HepG2 (cell line): Measurements from ENCODE around the gene HES7. TPM values are rescaled to one million over a fixed set of nuclear protein-coding genes. Genes with fewer than 3 reads are reported as not detected.

Source experiments
- CREB1 ChIP-seq, 2 experiments: fragments of 450-650 bp in 1 of 2; IDR thresholded peaks; 2 replicates each; pipeline ENCODE4 v1.6.1; 2016 to 2017; ENCODE audit warnings: control low read depth in 1 of 2, mild to moderate bottlenecking in 1 of 2, missing compliant biosample characterization in 1 of 2, missing genetic modification characterization in 1 of 2
- DBP ChIP-seq: sonication (generic); formaldehyde crosslinking; IDR thresholded peaks from 2 replicates; pipeline ENCODE4 v1.4.0; 2020; ENCODE audit warnings: missing genetic modification reagents; ENCODE audit errors: not compliant biosample characterization
- GABPB1 ChIP-seq: IDR thresholded peaks from 2 replicates; pipeline ENCODE4 v1.6.1; 2016; ENCODE audit warnings: mild to moderate bottlenecking, missing genetic modification reagents, moderate library complexity, missing compliant biosample characterization
- GATAD2A ChIP-seq: IDR thresholded peaks from 2 replicates; pipeline ENCODE4 v1.6.1; 2016
- HMGXB4 ChIP-seq, 2 experiments: sonication (generic) in 1 of 2; formaldehyde crosslinking in 1 of 2; IDR thresholded peaks; 2 replicates each; pipeline versions ENCODE4 v1.4.0 to v1.6.1; 2018 to 2020; ENCODE audit warnings: missing genetic modification reagents in 2 of 2, borderline replicate concordance in 1 of 2, low read depth in 1 of 2, mild to moderate bottlenecking in 1 of 2, missing biosample characterization in 1 of 2
- HNF4A ChIP-seq: sonication (generic); formaldehyde crosslinking; IDR thresholded peaks from 2 replicates; pipeline ENCODE4 v1.4.0; 2020; ENCODE audit warnings: missing genetic modification reagents
- HNRNPLL ChIP-seq: fragments of 200-400 bp; formaldehyde crosslinking; IDR thresholded peaks from 2 replicates; pipeline ENCODE4 v1.6.1; 2017; ENCODE audit warnings: mild to moderate bottlenecking, low read depth, low read length; ENCODE audit not compliant: poor library complexity, severe bottlenecking
- NFYC ChIP-seq: IDR thresholded peaks from 2 replicates; pipeline ENCODE4 v1.6.1; 2016; ENCODE audit warnings: missing genetic modification reagents, missing compliant biosample characterization
- NR2F1 ChIP-seq, 2 experiments: fragments of 450-650 bp in 1 of 2; formaldehyde crosslinking in 1 of 2; IDR thresholded peaks; 2 replicates each; pipeline versions ENCODE4 v1.5.0 to v1.6.1; 2016 to 2020; ENCODE audit warnings: mild to moderate bottlenecking in 1 of 2, missing compliant biosample characterization in 1 of 2, missing genetic modification reagents in 1 of 2, moderate library complexity in 1 of 2
- POLR2A ChIP-seq, 2 experiments: IDR thresholded peaks; 2 replicates each; pipeline ENCODE4 v1.6.1; 2011; ENCODE audit warnings: low read depth in 2 of 2, low read length in 2 of 2, mild to moderate bottlenecking in 1 of 2, moderate library complexity in 1 of 2; ENCODE audit not compliant: insufficient read depth in 1 of 2
- RBM22 ChIP-seq: fragments of 200-400 bp; formaldehyde crosslinking; optimal IDR thresholded peaks from 2 replicates; pipeline ENCODE3; 2017; ENCODE audit warnings: mild to moderate bottlenecking, low read length, moderate library complexity
- SKI ChIP-seq: fragments of 450-650 bp; IDR thresholded peaks from one replicate; pipeline ENCODE4 v1.6.1; 2018; ENCODE audit warnings: mild to moderate bottlenecking; ENCODE audit not compliant: partially characterized antibody
- SP1 ChIP-seq, 2 experiments: fragments of 450-650 bp in 1 of 2; sonication (generic) in 1 of 2; formaldehyde crosslinking in 1 of 2; IDR thresholded peaks; 2 replicates each; pipeline versions ENCODE4 v1.4.0 to v1.6.1; 2016 to 2020; ENCODE audit warnings: missing genetic modification reagents in 1 of 2
- TBL1XR1 ChIP-seq: fragments of 150-350 bp; IDR thresholded peaks from 2 replicates; pipeline ENCODE4 v1.6.1; 2014; ENCODE audit warnings: borderline replicate concordance, low read length; ENCODE audit not compliant: partially characterized antibody
- ZFX ChIP-seq: sonication (generic); formaldehyde crosslinking; IDR thresholded peaks from 2 replicates; pipeline ENCODE4 v1.4.0; 2020; ENCODE audit warnings: mild to moderate bottlenecking, low read depth, missing genetic modification reagents, moderate library complexity
- ZNF160 ChIP-seq: sonication (generic); formaldehyde crosslinking; IDR thresholded peaks from 2 replicates; pipeline ENCODE4 v1.8.0; 2022; ENCODE audit warnings: mild to moderate bottlenecking, inconsistent platforms, missing genetic modification reagents
- ZSCAN9 ChIP-seq: IDR thresholded peaks from 2 replicates; pipeline ENCODE4 v1.6.1; 2016; ENCODE audit warnings: borderline replicate concordance
- polyA plus RNA-seq, 8 experiments: library from polyadenylated mRNA; depleted of rRNA in 3 of 8; stranded (reverse) in 7 of 8; unstranded in 1 of 8; fragments of >200 nt; fragmentation: Illumina TruSeq in 4 of 8; extraction: Trizol in 4 of 8; gene quantifications; 2 replicates each; pipeline versions ENCODE4 v1.2.1 to v1.2.3, GENCODE V29; 2011 to 2016; ENCODE audit warnings: low read depth in 4 of 8, missing spikeins in 1 of 8, mixed read lengths in 1 of 8; ENCODE audit not compliant: insufficient read depth in 1 of 8
- total RNA-seq, 5 experiments: library from RNA; depleted of rRNA; stranded (reverse); fragments of >200 nt; fragmentation: Illumina TruSeq; extraction: Trizol; gene quantifications; 2 replicates each; pipeline ENCODE4 v1.2.3, GENCODE V29; 2016; ENCODE audit warnings: low read depth in 1 of 5
- TF ChIP-seq, protein P1 (sequence below): IDR thresholded peaks from 2 replicates; pipeline ENCODE4 v1.6.1; 2016; ENCODE audit warnings: low read depth, control low read depth
- TF ChIP-seq, protein P2 (sequence below): sonication (generic); formaldehyde crosslinking; IDR thresholded peaks from 2 replicates; pipeline ENCODE4 v1.5.1; 2020; ENCODE audit warnings: missing genetic modification reagents, mild to moderate bottlenecking, borderline replicate concordance
- TF ChIP-seq, protein P3 (sequence below): sonication (generic); formaldehyde crosslinking; IDR thresholded peaks from 2 replicates; pipeline ENCODE4 v1.5.1; 2020; ENCODE audit warnings: missing genetic modification reagents, mild to moderate bottlenecking, borderline replicate concordance

HES7 gene
- total and polyA plus RNA-seq, 2 of the 13 experiments (the other 11 are each of a cell fraction or from before 2014, with no cell fraction given), result not detected

- TF ChIP-seq DBP (CRISPR knock-in tag) (no peak), GABPB1 (CRISPR knock-in tag) (peak; percentile 72; the same call in 1 of the 2 replicates), RBM22 (no peak), ZSCAN9 (CRISPR knock-in tag) (peak; percentile 46; the same call in 1 of the 2 replicates), ZNF160 (CRISPR knock-in tag) (0 out of 2 replicates have a peak, but pooled peaks have one; percentile 27), POLR2A (IDR thresholded peaks at IDR 0.05; ENCODE audit: insufficient read depth in 1 of 2, low read depth in 2 of 2, low read length in 2 of 2) (peak; percentile 30 to 79; a peak in 2 of 4 replicates), HNF4A (peak; percentile 34), CREB1 (IDR thresholded peaks at IDR 0.05) (0 out of 2 replicates have a peak, but pooled peaks have one; percentile 16), CREB1 (CRISPR knock-in tag; IDR thresholded peaks at IDR 0.05) (peak; percentile 38; the same call in 1 of the 2 replicates), HNRNPLL (peak; percentile 21), SKI (peak; percentile 52), GATAD2A (CRISPR knock-in tag) (peak; percentile 45; the same call in 1 of the 2 replicates), SP1 (IDR thresholded peaks at IDR 0.05) (no peak), SP1 (CRISPR knock-in tag; IDR thresholded peaks at IDR 0.05) (peak; percentile 52), HMGXB4 (CRISPR knock-in tag; IDR thresholded peaks at IDR 0.05; ENCODE audit: borderline replicate concordance in 1 of 2, low read depth in 1 of 2) (peak; percentile 48 to 59; a peak in 2 of 4 replicates), NFYC (CRISPR knock-in tag) (peak; percentile 80), ZFX (CRISPR knock-in tag) (peak; percentile 36; the same call in 1 of the 2 replicates), NR2F1 (CRISPR knock-in tag; IDR thresholded peaks at IDR 0.05) (peak in 1 of 2 experiments; percentile 75; a peak in 2 of 4 replicates), TBL1XR1 (no peak)
- TF ChIP-seq, protein P1, sequence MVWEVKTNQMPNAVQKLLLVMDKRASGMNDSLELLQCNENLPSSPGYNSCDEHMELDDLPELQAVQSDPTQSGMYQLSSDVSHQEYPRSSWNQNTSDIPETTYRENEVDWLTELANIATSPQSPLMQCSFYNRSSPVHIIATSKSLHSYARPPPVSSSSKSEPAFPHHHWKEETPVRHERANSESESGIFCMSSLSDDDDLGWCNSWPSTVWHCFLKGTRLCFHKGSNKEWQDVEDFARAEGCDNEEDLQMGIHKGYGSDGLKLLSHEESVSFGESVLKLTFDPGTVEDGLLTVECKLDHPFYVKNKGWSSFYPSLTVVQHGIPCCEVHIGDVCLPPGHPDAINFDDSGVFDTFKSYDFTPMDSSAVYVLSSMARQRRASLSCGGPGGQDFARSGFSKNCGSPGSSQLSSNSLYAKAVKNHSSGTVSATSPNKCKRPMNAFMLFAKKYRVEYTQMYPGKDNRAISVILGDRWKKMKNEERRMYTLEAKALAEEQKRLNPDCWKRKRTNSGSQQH (CRISPR knock-in tag), result peak; percentile 72; the same call in 1 of the 2 replicates
- TF ChIP-seq, protein P2, sequence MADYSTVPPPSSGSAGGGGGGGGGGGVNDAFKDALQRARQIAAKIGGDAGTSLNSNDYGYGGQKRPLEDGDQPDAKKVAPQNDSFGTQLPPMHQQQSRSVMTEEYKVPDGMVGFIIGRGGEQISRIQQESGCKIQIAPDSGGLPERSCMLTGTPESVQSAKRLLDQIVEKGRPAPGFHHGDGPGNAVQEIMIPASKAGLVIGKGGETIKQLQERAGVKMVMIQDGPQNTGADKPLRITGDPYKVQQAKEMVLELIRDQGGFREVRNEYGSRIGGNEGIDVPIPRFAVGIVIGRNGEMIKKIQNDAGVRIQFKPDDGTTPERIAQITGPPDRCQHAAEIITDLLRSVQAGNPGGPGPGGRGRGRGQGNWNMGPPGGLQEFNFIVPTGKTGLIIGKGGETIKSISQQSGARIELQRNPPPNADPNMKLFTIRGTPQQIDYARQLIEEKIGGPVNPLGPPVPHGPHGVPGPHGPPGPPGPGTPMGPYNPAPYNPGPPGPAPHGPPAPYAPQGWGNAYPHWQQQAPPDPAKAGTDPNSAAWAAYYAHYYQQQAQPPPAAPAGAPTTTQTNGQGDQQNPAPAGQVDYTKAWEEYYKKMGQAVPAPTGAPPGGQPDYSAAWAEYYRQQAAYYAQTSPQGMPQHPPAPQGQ (CRISPR knock-in tag), result no peak
- TF ChIP-seq, protein P3, sequence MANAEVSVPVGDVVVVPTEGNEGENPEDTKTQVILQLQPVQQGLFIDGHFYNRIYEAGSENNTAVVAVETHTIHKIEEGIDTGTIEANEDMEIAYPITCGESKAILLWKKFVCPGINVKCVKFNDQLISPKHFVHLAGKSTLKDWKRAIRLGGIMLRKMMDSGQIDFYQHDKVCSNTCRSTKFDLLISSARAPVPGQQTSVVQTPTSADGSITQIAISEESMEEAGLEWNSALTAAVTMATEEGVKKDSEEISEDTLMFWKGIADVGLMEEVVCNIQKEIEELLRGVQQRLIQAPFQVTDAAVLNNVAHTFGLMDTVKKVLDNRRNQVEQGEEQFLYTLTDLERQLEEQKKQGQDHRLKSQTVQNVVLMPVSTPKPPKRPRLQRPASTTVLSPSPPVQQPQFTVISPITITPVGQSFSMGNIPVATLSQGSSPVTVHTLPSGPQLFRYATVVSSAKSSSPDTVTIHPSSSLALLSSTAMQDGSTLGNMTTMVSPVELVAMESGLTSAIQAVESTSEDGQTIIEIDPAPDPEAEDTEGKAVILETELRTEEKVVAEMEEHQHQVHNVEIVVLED (CRISPR knock-in tag), result no peak
These were observed 28.3 kb upstream of the HES7 start, which contains the start of gene PER1 (continued) for GRCh38 chr17:8152112-8152775.
